ENCODE measurements around the gene OTOP1. TPM values are rescaled to one million over a fixed set of nuclear protein-coding genes. Genes with fewer than 3 reads are reported as not detected.
"Not testable (repeated sequence)": the region's sequence is repeated elsewhere in the genome, so short reads cannot be mapped to it uniquely, and the experiment has no call there.

OTOP1 gene
- total and polyA plus RNA-seq, 2 of the 4 experiments (the other 2 are of a cell fraction) = not detected

DNA sequence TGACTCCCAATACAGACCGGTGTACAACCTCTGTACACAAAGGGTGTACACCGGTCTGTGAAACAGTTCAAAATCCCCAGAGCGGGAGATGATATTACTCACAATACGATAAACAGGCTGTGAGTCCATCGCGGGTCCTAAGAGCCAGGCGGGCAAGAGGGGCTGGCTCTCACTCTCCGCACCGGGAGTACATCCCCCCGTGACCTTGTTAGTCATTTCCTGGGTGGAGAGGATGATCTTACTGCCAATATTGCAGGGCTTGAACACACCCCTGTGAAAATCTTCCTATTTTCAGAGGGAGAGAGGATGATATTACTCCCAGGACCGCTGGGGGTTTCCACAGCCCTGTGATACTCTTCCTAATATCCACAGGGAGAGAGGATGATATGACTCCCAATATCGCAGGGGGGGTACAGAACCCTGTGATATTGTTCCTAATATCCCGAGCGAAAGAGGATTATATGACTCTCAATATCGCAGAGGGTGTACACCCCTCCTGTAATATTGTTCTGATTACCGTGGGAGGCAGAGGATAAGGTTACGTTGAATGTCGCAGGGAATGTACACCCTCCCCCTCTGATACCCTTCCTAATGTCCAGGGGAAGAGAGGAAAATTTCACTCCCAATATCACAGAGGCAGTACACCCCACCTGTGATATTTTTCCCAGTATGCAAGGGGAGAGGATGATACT, 60.9 kb downstream of the OTOP1 start:
- WGBS, 2 experiments (ENCODE audit: extremely low coverage in 2 of 2, insufficient read length in 1 of 2) = no CpG with 5 or more reads among the region's 18 CpGs
- H3K18ac ChIP-seq (ENCODE audit: low read depth, low read length); in situ Hi-C loops (cut with MboI; ENCODE audit: low sequenced_read_pairs); H2AK9ac ChIP-seq (replicated peaks; ENCODE audit: low read depth, low read length, poor library complexity); H3K4me3 ChIP-seq (ENCODE audit: insufficient read depth, low read depth, low read length); CTCF ChIA-PET; POLR2A ChIA-PET (ENCODE audit: unreplicated experiment); H3K9me3 ChIP-seq (ENCODE audit: control insufficient read depth, insufficient read depth, low read length); H2BK120ac ChIP-seq (ENCODE audit: low read depth, low read length); dilution Hi-C loops (cut with HindIII; ENCODE audit: low sequenced_read_pairs, unreplicated experiment); H3K36me3 ChIP-seq (ENCODE audit: control insufficient read depth, insufficient read depth, low read length); H3K4me1 ChIP-seq (ENCODE audit: control insufficient read depth, insufficient read depth, low read length); H3K27me3 ChIP-seq (ENCODE audit: control insufficient read depth, insufficient read depth, low read length); BruUV-seq (replicated peaks); H2BK5ac ChIP-seq (ENCODE audit: low read depth, low read length, poor library complexity, severe bottlenecking); ATAC-seq (ENCODE audit: low read depth); H4K5ac ChIP-seq (ENCODE audit: low read depth, low read length); H3K4ac ChIP-seq (ENCODE audit: low read depth, low read length); H4K91ac ChIP-seq (ENCODE audit: insufficient read depth, low read depth, low read length); H2AK5ac ChIP-seq (ENCODE audit: low read depth, low read length); H4K20me1 ChIP-seq (ENCODE audit: insufficient read depth, low read length); intact Hi-C loops (cut with micrococcal nuclease); H3K9me1 ChIP-seq (ENCODE audit: insufficient read depth, low read length); H3K27ac ChIP-seq (ENCODE audit: insufficient read depth, low read length); H3K14ac ChIP-seq (replicated peaks; ENCODE audit: low read depth, low read length); H2AFZ ChIP-seq (replicated peaks; ENCODE audit: low read length, poor library complexity); H2BK15ac ChIP-seq (ENCODE audit: low read depth, low read length); H2BK20ac ChIP-seq (ENCODE audit: low read depth, low read length); H3K56ac ChIP-seq (ENCODE audit: extremely low read depth, insufficient read depth, low read length); H3K4me2 ChIP-seq (ENCODE audit: low read depth, low read length); H4K8ac ChIP-seq (ENCODE audit: low read depth in 2 of 2, low read length in 2 of 2); H3K79me1 ChIP-seq (ENCODE audit: low read depth in 1 of 2, low read length in 2 of 2); H3K9ac ChIP-seq (ENCODE audit: low read depth, low read length); H3K23ac ChIP-seq (ENCODE audit: low read depth, low read length); DNase-seq: not testable (repeated sequence)

DNA sequence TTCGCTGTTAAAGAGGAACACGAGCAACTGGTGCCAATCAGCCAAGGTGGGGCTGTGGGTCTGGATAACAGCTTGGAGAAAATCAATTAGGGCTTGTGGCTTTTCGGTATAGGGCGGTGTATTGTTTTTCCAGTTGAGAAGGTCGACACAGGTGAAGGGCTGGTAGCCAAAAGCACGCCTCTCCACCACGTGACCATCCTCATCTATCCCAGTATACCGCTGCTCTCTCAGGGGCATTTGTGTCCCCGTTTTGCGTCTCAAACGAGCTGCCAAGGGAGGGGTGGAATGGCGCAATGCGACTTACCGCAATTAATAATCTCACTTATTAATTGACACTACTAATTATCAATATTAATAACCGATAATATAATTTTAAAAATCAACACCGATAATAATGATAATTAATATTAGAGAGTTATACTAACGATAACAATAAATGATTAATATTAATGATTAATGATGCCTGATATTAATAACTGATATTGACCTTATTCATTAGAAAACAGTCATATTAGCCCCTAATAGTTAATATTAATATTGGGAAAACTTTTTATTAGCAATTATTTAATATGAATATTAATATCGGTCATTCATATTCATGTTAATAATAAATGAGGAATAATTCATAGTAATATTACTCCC, 62.1 kb downstream of the OTOP1 start:
- dilution Hi-C loops (cut with HindIII; ENCODE audit: low sequenced_read_pairs, unreplicated experiment); BruUV-seq (replicated peaks); H3K4ac ChIP-seq (ENCODE audit: low read depth, low read length); H3K9ac ChIP-seq (ENCODE audit: low read depth, low read length); H3K4me1 ChIP-seq (ENCODE audit: control insufficient read depth, insufficient read depth, low read length); H2AK9ac ChIP-seq (replicated peaks; ENCODE audit: low read depth, low read length, poor library complexity); H4K8ac ChIP-seq (ENCODE audit: low read depth in 2 of 2, low read length in 2 of 2); ATAC-seq (ENCODE audit: low read depth); H2BK15ac ChIP-seq (ENCODE audit: low read depth, low read length); H3K4me3 ChIP-seq (ENCODE audit: insufficient read depth, low read depth, low read length); H3K14ac ChIP-seq (replicated peaks; ENCODE audit: low read depth, low read length); H3K27me3 ChIP-seq (ENCODE audit: control insufficient read depth, insufficient read depth, low read length); H2AK5ac ChIP-seq (ENCODE audit: low read depth, low read length); intact Hi-C loops (cut with micrococcal nuclease); H3K23ac ChIP-seq (ENCODE audit: low read depth, low read length); H3K9me1 ChIP-seq (ENCODE audit: insufficient read depth, low read length); CTCF ChIA-PET; H3K36me3 ChIP-seq (ENCODE audit: control insufficient read depth, insufficient read depth, low read length); H3K27ac ChIP-seq (ENCODE audit: insufficient read depth, low read length); H2BK120ac ChIP-seq (ENCODE audit: low read depth, low read length); H3K18ac ChIP-seq (ENCODE audit: low read depth, low read length); H3K79me1 ChIP-seq (ENCODE audit: low read depth in 1 of 2, low read length in 2 of 2); H2BK20ac ChIP-seq (ENCODE audit: low read depth, low read length); POLR2A ChIA-PET (ENCODE audit: unreplicated experiment); H4K91ac ChIP-seq (ENCODE audit: insufficient read depth, low read depth, low read length); DNase-seq; H3K9me3 ChIP-seq (ENCODE audit: control insufficient read depth, insufficient read depth, low read length); H2AFZ ChIP-seq (replicated peaks; ENCODE audit: low read length, poor library complexity); H3K4me2 ChIP-seq (ENCODE audit: low read depth, low read length); H2BK5ac ChIP-seq (ENCODE audit: low read depth, low read length, poor library complexity, severe bottlenecking); H3K56ac ChIP-seq (ENCODE audit: extremely low read depth, insufficient read depth, low read length); H4K20me1 ChIP-seq (ENCODE audit: insufficient read depth, low read length); H4K5ac ChIP-seq (ENCODE audit: low read depth, low read length); in situ Hi-C loops (cut with MboI; ENCODE audit: low sequenced_read_pairs): not testable (repeated sequence)
- WGBS, 2 experiments (ENCODE audit: extremely low coverage in 2 of 2, insufficient read length in 1 of 2) = no CpG with 5 or more reads among the region's 18 CpGs

Measured in IMR-90 (cell line).